H1 (cell line): Measurements from ENCODE around the gene CDH6. TPM values are rescaled to one million over a fixed set of nuclear protein-coding genes. Genes with fewer than 3 reads are reported as not detected.

ENCODE experiments used
- CBX5 ChIP-seq: fragments of 300-800, 300-1000 bp; sonication (generic); IDR thresholded peaks from 2 replicates; pipeline ENCODE4 v1.7.1; 2016; ENCODE audit warnings: antibody characterized with exemption, low read length, low read depth
- CBX8 ChIP-seq: fragments of 300-800, 300-1000 bp; sonication (generic); IDR thresholded peaks from 2 replicates; pipeline ENCODE4 v1.7.1; 2016; ENCODE audit warnings: low read depth, low read length, borderline replicate concordance
- CHD2 ChIP-seq: IDR thresholded peaks from 2 replicates; pipeline ENCODE4 v1.6.1; 2012; ENCODE audit warnings: low read length, improper control_type of control experiment
- CHD7 ChIP-seq: fragments of 300-600 bp; sonication (generic); IDR thresholded peaks from 2 replicates; pipeline ENCODE4 v1.7.1; 2012; ENCODE audit warnings: low read length, moderate library complexity, mild to moderate bottlenecking, inconsistent platforms; ENCODE audit not compliant: insufficient replicate concordance
- EP300 ChIP-seq, 2 experiments: IDR thresholded peaks; 1 replicate in 1 of 2; 2 replicates in 1 of 2; pipeline ENCODE4 v1.6.1; 2011 to 2012; ENCODE audit warnings: low read depth in 2 of 2, low read length in 2 of 2, mild to moderate bottlenecking in 2 of 2, borderline replicate concordance in 1 of 2, inconsistent platforms in 1 of 2, moderate library complexity in 1 of 2
- EZH2 ChIP-seq: fragments of 200-600 bp; sonication (generic); IDR thresholded peaks from 2 replicates; pipeline ENCODE4 v1.7.1; 2012; ENCODE audit warnings: low read depth, mild to moderate bottlenecking, moderate library complexity, low read length, inconsistent platforms; ENCODE audit not compliant: severe bottlenecking
- GABPA ChIP-seq: IDR thresholded peaks from 2 replicates; pipeline ENCODE4 v1.6.1; 2011; ENCODE audit warnings: mild to moderate bottlenecking, low read length, moderate library complexity, borderline replicate concordance; ENCODE audit not compliant: insufficient read depth
- HDAC6 ChIP-seq: IDR thresholded peaks from one replicate; pipeline ENCODE4 v1.7.1; 2012; ENCODE audit warnings: low read depth, mild to moderate bottlenecking, inconsistent platforms, low read length, moderate library complexity
- RNF2 ChIP-seq: fragments of 200-900, 300-1000 bp; sonication (generic); IDR thresholded peaks from 2 replicates; pipeline ENCODE4 v1.7.1; 2016; ENCODE audit warnings: borderline replicate concordance, low read depth, mild to moderate bottlenecking, antibody characterized with exemption, low read length; ENCODE audit not compliant: poor library complexity, severe bottlenecking; ENCODE audit errors: missing control alignments
- polyA plus RNA-seq, 7 experiments: library from polyadenylated mRNA; depleted of rRNA in 3 of 7; stranded (reverse) in 5 of 7; unstranded in 2 of 7; fragments of >200 nt in 5 of 7; fragments of 200-250 nt in 2 of 7; gene quantifications; 1 replicate in 5 of 7; 2 replicates in 1 of 7; 4 replicates in 1 of 7; pipeline versions ENCODE4 v1.2.1 to v1.2.3, GENCODE V29; 2011 to 2013; ENCODE audit warnings: missing spikeins in 2 of 7, mixed read lengths in 2 of 7
- total RNA-seq: library from RNA; stranded (reverse); fragmentation: NEBNext Ultra II Directional; extraction: Animal tissue kit (Norgen Biotek cat#: 25700); gene quantifications from 2 replicates; pipeline ENCODE4 v1.2.1, GENCODE V29; 2021

Gene CDH6
- total and polyA plus RNA-seq, 2 of the 8 experiments (the other 6 are each of a cell fraction or from before 2014, with no cell fraction given), result 1.4 to 1.9 TPM

DNA sequence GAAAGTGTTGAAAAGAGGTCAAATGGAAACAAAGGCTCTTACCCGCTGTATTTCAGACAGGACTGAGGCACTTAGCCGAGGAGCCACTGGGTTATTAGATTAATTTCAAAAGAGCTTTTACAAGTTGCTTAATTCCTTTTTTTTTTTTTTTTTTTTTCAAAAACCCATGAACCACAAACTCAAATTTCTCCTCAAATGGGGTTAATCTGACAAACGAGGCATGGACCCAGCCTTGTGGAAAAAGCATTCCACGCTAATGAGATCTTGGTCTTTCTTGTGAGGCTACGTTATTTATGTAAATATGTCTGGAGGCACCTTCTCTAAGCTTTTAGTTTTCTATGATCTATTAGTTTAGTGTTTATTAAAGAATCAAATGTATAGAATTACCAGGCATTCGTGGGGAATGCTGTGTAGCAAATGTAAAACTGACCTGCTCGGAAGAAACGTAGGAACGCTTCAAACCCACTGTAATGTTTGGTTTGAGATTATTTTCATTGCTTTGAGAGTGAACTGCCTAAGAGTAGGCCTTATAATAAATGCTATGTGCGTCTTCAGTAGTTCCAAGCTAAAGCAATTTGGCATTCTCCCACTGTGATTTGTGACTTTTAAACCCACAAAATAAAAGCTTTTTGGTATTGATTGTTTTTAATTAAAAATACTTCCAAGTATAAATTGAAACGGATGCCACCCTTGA is 134.7 kb downstream of the CDH6 start (continued):
- TF ChIP-seq CHD7 (no peak), HDAC6 (no peak), RNF2 (no peak), GABPA (no peak), CHD2 (no peak), EP300 (IDR thresholded peaks at IDR 0.05; ENCODE audit: borderline replicate concordance in 1 of 2, low read depth in 2 of 2, low read length in 2 of 2) (no peak), EZH2 (no peak), CBX5 (no peak), CBX8 (no peak)
